Measurements from ENCODE around the gene TRIM31. TPM values are rescaled to one million over a fixed set of nuclear protein-coding genes. Genes with fewer than 3 reads are reported as not detected.

TRIM31 gene, protein sequence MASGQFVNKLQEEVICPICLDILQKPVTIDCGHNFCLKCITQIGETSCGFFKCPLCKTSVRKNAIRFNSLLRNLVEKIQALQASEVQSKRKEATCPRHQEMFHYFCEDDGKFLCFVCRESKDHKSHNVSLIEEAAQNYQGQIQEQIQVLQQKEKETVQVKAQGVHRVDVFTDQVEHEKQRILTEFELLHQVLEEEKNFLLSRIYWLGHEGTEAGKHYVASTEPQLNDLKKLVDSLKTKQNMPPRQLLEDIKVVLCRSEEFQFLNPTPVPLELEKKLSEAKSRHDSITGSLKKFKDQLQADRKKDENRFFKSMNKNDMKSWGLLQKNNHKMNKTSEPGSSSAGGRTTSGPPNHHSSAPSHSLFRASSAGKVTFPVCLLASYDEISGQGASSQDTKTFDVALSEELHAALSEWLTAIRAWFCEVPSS
- not detected for total RNA-seq
- 0.13 TPM for polyA plus RNA-seq (2013, experiment 1 of 2)
- polyA plus RNA-seq (2013, experiment 2 of 2), result 0.18 TPM
- total RNA-seq, result 0 to 1.2 (median 0.06) reads per million in 172 experiments

DNA sequence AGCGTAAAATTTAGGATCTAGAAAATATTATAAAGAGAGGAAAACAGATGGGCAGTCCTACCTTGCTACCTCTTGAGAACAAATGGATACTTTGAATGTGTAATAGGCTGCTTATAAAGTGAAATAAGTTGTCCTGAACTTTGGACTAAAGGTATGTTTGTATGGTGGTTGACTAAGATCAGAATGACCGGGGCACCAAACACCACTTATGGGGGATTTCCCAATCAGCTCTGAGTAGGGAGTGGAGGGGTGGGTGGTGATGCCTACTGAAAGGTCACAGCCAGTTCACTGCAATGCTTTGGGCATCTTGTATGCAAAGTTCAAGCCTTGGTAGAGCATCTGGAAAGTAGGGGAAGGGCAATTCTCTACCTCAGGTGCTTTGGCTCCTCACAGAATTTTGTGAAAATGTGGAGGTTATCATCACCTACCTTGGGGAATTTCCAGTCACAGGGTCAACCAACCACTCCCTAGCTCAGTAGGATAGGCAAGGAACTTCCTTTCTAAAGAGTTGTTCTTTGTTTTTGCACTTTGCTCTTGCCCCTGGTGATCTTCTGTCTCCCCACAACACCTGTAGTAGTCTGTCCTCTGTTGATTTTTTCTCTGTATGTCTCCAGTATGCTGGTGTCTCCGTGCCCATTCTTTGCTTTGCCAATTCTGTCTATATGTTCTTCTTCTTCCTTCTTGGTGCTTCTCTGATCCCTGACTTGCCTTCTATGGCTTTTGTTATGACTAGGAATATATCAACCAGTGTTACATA lies at the start of gene TRIM31:
TRIM31 (minus strand) TSS at position 88 of the 757 bp plus-strand sequence. CDS start 285 bp downstream, outside the sequence.
- Mint-ChIP-seq H3K27me3 (peaks cover 63% of the 10 kb centered on the region), H3K9me3 (no peaks in the 10 kb centered on the region), H3K36me3 (ENCODE audit: low read depth) (no peaks in the 10 kb centered on the region), H3K27ac (no peak within 1 kb of the TSS), H3K4me3 (no peak within 1 kb of the TSS), H3K4me1 (ENCODE audit: low read depth) (no peaks in the 10 kb centered on the region)
- no peaks in the 10 kb centered on the region for H3K4me1 ChIP-seq (ENCODE audit: insufficient read depth, low read length)
- H3K36me3 ChIP-seq (ENCODE audit: insufficient read depth, low read length), result no peaks in the 10 kb centered on the region
- H3K27ac ChIP-seq (ENCODE audit: low read depth in 1 of 2, low read length in 2 of 2), result no peak within 1 kb of the TSS
- ChIA-PET CTCF (interaction anchor here (1.3 to 1.6 kb wide), 2 partner anchors 10 kb away, joined by 3 to 4 read pairs; no protein-coding TSS in a partner anchor), POLR2A (no interaction called here)
- ATAC-seq (ENCODE audit: poor library complexity) (no peak), DNase-seq (no peak)
- peaks cover 10 to 57% of the 10 kb centered on the region in 2 experiments for H3K27me3 ChIP-seq (ENCODE audit: control insufficient read depth in 1 of 2, insufficient read depth in 2 of 2, low read length in 2 of 2)
- H3K4me3 ChIP-seq (ENCODE audit: low read length), result no peak within 1 kb of the TSS
- no peaks in the 10 kb centered on the region for H3K9me3 ChIP-seq (ENCODE audit: control insufficient read depth in 1 of 2, insufficient read depth in 1 of 2, low read length in 2 of 2)
- intact Hi-C loops (cut with DNase I, micrococcal nuclease), result no loop called here
- TF ChIP-seq, protein P1, sequence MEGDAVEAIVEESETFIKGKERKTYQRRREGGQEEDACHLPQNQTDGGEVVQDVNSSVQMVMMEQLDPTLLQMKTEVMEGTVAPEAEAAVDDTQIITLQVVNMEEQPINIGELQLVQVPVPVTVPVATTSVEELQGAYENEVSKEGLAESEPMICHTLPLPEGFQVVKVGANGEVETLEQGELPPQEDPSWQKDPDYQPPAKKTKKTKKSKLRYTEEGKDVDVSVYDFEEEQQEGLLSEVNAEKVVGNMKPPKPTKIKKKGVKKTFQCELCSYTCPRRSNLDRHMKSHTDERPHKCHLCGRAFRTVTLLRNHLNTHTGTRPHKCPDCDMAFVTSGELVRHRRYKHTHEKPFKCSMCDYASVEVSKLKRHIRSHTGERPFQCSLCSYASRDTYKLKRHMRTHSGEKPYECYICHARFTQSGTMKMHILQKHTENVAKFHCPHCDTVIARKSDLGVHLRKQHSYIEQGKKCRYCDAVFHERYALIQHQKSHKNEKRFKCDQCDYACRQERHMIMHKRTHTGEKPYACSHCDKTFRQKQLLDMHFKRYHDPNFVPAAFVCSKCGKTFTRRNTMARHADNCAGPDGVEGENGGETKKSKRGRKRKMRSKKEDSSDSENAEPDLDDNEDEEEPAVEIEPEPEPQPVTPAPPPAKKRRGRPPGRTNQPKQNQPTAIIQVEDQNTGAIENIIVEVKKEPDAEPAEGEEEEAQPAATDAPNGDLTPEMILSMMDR (IDR thresholded peaks at IDR 0.05), result no peak

DNA sequence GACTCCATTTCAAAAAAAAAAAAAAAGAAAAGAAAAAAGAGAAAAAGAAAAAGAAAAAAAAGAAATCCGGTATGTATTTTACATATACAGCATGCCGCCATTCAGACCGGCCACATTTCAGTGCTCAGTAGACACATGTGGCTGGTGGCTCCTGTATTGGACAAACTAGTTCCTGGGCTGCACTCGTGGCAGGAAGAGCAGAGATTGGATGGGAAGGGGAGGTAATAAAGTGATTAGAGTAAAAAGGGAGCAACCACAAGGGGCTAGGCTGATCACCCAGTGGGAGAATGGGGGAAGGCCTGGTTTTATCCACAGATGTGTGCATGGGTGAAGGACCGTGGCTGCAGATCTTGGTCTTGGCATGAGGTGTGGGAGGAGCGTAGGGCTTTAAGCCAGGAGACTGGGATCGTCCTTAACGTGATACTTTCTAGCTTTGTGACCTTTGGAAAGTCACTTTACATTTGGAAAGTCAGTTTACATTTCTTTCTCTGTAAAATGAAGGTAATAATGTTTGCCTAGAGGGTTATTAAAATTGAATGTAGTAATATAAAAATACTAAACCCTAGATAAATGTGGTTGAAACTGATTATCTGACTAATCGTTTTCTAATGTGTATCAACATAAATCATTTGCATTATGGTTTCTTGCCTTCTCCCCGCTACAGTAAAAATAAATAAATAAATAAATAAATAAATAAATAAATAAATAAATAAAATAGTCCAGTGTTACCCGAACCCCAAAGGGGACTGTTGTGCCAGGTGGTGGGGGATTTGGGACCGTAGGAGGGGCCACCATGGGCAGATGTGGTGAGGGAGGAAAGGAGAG lies 49.6 kb upstream of the TRIM31 start:
- peaks cover 4% of the 10 kb centered on the region for H3K4me1 Mint-ChIP-seq (ENCODE audit: low read depth)
- no peak overlapping the region for H3K27ac Mint-ChIP-seq
- ChIA-PET CTCF (no interaction called here), POLR2A (no interaction called here)
- H3K27ac ChIP-seq (ENCODE audit: low read depth in 1 of 2, low read length in 2 of 2), result no peak overlapping the region
- no peak overlapping the region for H3K4me3 ChIP-seq (ENCODE audit: low read length)
- TF ChIP-seq, protein P1 (IDR thresholded peaks at IDR 0.05), result no peak
- no peak for ATAC-seq (ENCODE audit: poor library complexity)
- H3K9me3 Mint-ChIP-seq, result no peaks in the 10 kb centered on the region
- peaks cover 25% of the 10 kb centered on the region for H3K27me3 Mint-ChIP-seq
- intact Hi-C loops (cut with DNase I, micrococcal nuclease), result no loop called here
- DNase-seq, result no peak
- H3K9me3 ChIP-seq (ENCODE audit: control insufficient read depth in 1 of 2, insufficient read depth in 1 of 2, low read length in 2 of 2), result no peaks in the 10 kb centered on the region
- no peak overlapping the region for H3K4me3 Mint-ChIP-seq
- peaks cover 0 to 7% of the 10 kb centered on the region in 2 experiments for H3K27me3 ChIP-seq (ENCODE audit: control insufficient read depth in 1 of 2, insufficient read depth in 2 of 2, low read length in 2 of 2)
- no peaks in the 10 kb centered on the region for H3K36me3 ChIP-seq (ENCODE audit: insufficient read depth, low read length)
- peaks cover 8% of the 10 kb centered on the region for H3K4me1 ChIP-seq (ENCODE audit: insufficient read depth, low read length)
- no peaks in the 10 kb centered on the region for H3K36me3 Mint-ChIP-seq (ENCODE audit: low read depth)

Measured in CD4-positive, alpha-beta T cell (primary cell).